ENCODE data around the gene GCNT2. TPM values are rescaled to one million over a fixed set of nuclear protein-coding genes. Genes with fewer than 3 reads are reported as not detected.
A peak's percentile ranks its signal among the peaks of the same experiment; 100 is the strongest.

GCNT2 gene
- total and polyA plus RNA-seq, 2 of the 8 experiments (the other 6 are each of a cell fraction or from before 2014, with no cell fraction given), result 19.3 to 52.5 TPM

DNA sequence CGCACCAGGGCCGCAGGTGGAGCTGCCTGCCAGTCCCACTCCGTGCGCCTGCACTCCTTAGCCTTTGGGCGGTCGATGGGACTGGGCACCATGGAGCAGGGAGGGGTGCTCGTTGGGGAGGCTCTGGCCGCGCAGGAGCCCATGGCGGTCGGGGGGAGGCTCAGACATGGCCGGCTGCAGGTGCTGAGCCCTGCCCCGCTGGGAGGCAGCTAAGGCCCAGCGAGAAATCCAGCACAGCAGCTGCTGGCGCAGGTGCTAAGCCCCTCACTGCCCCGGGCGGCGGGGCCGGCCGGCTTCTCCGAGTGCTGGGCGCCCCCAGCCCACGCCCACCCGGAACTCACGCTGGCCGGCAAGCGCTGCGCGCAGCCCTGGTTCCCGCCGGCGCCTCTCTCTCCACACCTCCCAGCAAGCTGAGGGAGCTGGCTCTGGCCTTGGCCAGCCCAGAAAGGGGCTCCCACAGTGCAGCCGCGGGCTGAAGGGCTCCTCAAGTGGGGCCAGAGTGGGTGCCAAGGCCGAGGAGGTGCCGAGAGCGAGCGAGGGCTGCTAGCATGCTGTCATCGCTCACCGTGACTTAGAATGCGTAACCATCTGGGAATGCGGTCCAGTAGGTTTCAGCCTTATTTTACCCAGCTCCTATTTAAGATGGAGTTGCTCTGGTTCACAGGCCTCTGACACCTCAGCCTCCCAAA lies 96.0 kb downstream of the GCNT2 start:
- Histone ChIP-seq H2BK20ac (ENCODE audit: low read length) (no peak overlapping the region), H3K4me2 (ENCODE audit: insufficient read depth in 1 of 2, low read depth in 2 of 2, low read length in 2 of 2) (no peak overlapping the region), H2BK5ac (ENCODE audit: low read depth, low read length) (no peak overlapping the region), H4K8ac (ENCODE audit: extremely low read depth, insufficient read depth, low read length) (peak overlapping the region; percentile 69; the same call in 1 of the 2 replicates), H3K14ac (ENCODE audit: insufficient read length) (no peak overlapping the region), H3K79me2 (ENCODE audit: control insufficient read depth in 1 of 2, insufficient read depth in 2 of 2, low read length in 2 of 2) (peaks cover 7 to 74% of the 10 kb centered on the region in 2 experiments), H3K27ac (ENCODE audit: low read depth, low read length) (no peak overlapping the region), H2AK5ac (ENCODE audit: low read depth, low read length) (no peak overlapping the region), H2AFZ (ENCODE audit: low read length) (no peak overlapping the region), H3K9ac (replicated peaks in 1 of 4; ENCODE audit: extremely low read depth in 1 of 4, low read depth in 3 of 4, low read length in 3 of 4) (no peak overlapping the region), H2BK12ac (ENCODE audit: low read depth, low read length) (no peak overlapping the region), H4K20me1 (replicated peaks in 1 of 2; ENCODE audit: control insufficient read depth in 1 of 2, insufficient read depth in 2 of 2, low read length in 2 of 2) (peaks cover 3 to 10% of the 10 kb centered on the region in 2 experiments), H2BK120ac (replicated peaks; ENCODE audit: low read depth, low read length) (no peak overlapping the region), H3K27me3 (replicated peaks in 1 of 4; ENCODE audit: control insufficient read depth in 3 of 4, extremely low read depth in 1 of 4, insufficient read depth in 3 of 4, low read length in 3 of 4) (no peaks in the 10 kb centered on the region), H3K79me1 (ENCODE audit: low read depth, low read length) (peaks cover 7% of the 10 kb centered on the region), H3K23ac (ENCODE audit: insufficient read length) (no peak overlapping the region), H3K18ac (ENCODE audit: extremely low read depth, low read length) (no peak overlapping the region), H3K9me3 (ENCODE audit: insufficient read depth in 2 of 2, low read depth in 1 of 2, low read length in 1 of 2) (peaks cover 0 to 2% of the 10 kb centered on the region in 2 experiments; a peak in 1 of 4 replicates), H3K4ac (replicated peaks; ENCODE audit: insufficient read length, low read depth, low read length) (no peak overlapping the region), H3K23me2 (ENCODE audit: low read depth, low read length) (no peaks in the 10 kb centered on the region), H3K4me3 (ENCODE audit: extremely low read depth in 1 of 4, insufficient read depth in 2 of 4, low read depth in 3 of 4, low read length in 4 of 4) (no peak overlapping the region), H2BK15ac (ENCODE audit: low read length) (no peak overlapping the region), H4K5ac (ENCODE audit: insufficient read length, low read depth, low read length) (no peak overlapping the region), H3K36me3 (ENCODE audit: control insufficient read depth in 2 of 4, insufficient read depth in 4 of 4, low read length in 3 of 4) (peaks cover 0 to 28% (median 10%) of the 10 kb centered on the region in 4 experiments; a peak in 5 of 8 replicates), H3K56ac (replicated peaks; ENCODE audit: insufficient read length, low read depth, low read length) (no peak overlapping the region), H3K4me1 (replicated peaks in 1 of 4; ENCODE audit: control insufficient read depth in 3 of 4, insufficient read depth in 4 of 4, low read length in 3 of 4) (peaks cover 0 to 10% (median 0%) of the 10 kb centered on the region in 4 experiments; a peak in 3 of 7 replicates), H4K91ac (replicated peaks; ENCODE audit: insufficient read length, low read length) (no peak overlapping the region)
- WGBS, 2 experiments (ENCODE audit: extremely low coverage in 1 of 2, insufficient coverage in 1 of 2, insufficient read length in 1 of 2, insufficient replicate concordance in 2 of 2, low coverage in 1 of 2, low lambda C conversion rate in 2 of 2, missing lambda C conversion rate in 1 of 2), result 97% methylated on average over 20 of the region's 42 CpGs; no CpG with 5 or more reads in 1 of the 2 experiments
- CTCF ChIA-PET (ENCODE audit: partially characterized antibody), result interaction anchor here (0.7 to 2.5 kb wide), 4 partner anchors 13 to 151 kb away, joined by 3 to 7 read pairs (median 4); no protein-coding TSS in a partner anchor
- no peak for FAIRE-seq
- no peak for TF ChIP-seq EGR1 (IDR thresholded peaks at IDR 0.05; ENCODE audit: borderline replicate concordance, low read depth, low read length)
- no peak for TF ChIP-seq CREB1 (IDR thresholded peaks at IDR 0.05)
- no peak for TF ChIP-seq ZNF274 (IDR thresholded peaks at IDR 0.05; ENCODE audit: borderline replicate concordance, extremely low read depth, low read length)
- no peak for DNase-seq (ENCODE audit: low read depth in 1 of 2, low spot score in 2 of 2)
- POLR2A ChIA-PET (ENCODE audit: partially characterized antibody), result interaction anchor here (0.7 to 1.3 kb wide), 4 partner anchors 10 to 58 kb away, joined by 3 to 5 read pairs (median 3); no protein-coding TSS in a partner anchor
